Loucy (cell line): ENCODE measurements around the gene CELSR3.

ENCODE experiments used
- EZH2phosphoT487 ChIP-seq: fragments of 200-600 bp; IDR thresholded peaks from 2 replicates; pipeline ENCODE4 v1.6.1; 2018; ENCODE audit warnings: antibody characterized with exemption, mild to moderate bottlenecking, moderate library complexity, borderline replicate concordance
- TF ChIP-seq, protein P1 (sequence below): fragments of 200-600 bp; sonication (generic); conservative IDR thresholded peaks from 2 replicates; pipeline ENCODE4 v1.5.1; 2014; ENCODE audit warnings: mild to moderate bottlenecking, antibody characterized with exemption, low read length

DNA sequence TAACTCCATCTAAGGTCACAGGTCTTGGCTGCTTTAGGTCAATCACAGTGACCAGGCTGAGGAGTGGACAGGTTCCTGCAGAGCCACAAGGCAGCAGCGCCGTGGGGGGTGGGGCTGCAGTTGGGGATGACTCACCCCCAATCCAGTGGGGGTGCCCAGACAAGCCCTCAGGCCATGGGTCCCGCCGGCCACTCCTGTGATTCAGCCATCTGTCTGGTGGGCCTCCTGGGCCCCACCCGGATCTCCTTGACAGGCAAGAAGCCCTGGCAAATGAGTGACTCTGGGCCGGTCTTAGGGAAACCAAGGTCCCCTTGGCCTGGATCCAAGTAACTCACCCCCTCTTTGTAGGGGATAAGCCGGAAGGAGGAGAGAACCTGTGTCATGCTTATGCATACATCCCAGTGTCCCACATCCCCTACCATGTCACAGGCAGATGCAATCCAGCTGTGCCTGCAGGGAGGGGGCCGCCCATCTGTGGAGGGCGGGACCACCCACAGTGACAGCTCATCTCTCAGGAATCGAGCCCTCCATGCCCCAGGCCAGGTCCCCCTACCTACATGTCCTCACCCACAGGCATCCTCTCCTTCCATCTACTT is 67.1 kb downstream of the CELSR3 start:
- TF ChIP-seq, protein P1, sequence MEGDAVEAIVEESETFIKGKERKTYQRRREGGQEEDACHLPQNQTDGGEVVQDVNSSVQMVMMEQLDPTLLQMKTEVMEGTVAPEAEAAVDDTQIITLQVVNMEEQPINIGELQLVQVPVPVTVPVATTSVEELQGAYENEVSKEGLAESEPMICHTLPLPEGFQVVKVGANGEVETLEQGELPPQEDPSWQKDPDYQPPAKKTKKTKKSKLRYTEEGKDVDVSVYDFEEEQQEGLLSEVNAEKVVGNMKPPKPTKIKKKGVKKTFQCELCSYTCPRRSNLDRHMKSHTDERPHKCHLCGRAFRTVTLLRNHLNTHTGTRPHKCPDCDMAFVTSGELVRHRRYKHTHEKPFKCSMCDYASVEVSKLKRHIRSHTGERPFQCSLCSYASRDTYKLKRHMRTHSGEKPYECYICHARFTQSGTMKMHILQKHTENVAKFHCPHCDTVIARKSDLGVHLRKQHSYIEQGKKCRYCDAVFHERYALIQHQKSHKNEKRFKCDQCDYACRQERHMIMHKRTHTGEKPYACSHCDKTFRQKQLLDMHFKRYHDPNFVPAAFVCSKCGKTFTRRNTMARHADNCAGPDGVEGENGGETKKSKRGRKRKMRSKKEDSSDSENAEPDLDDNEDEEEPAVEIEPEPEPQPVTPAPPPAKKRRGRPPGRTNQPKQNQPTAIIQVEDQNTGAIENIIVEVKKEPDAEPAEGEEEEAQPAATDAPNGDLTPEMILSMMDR = no peak
- TF ChIP-seq EZH2phosphoT487 = no peak
